Choroid plexus epithelial cell (primary cell): ENCODE data around the gene EPB41L4B.
A peak's percentile ranks its signal among the peaks of the same experiment; 100 is the strongest.

Experiments used
- DNase-seq: peaks from one replicate; pipeline ENCODE4 v3.0.0-alpha.2; 2010; ENCODE audit warnings: low read depth
- H3K4me3 ChIP-seq: 2 replicates; pipeline ENCODE4 v1.5.1; 2011; ENCODE audit warnings: low read depth, mild to moderate bottlenecking, control low read depth, low read length, moderate library complexity
- CTCF ChIP-seq: conservative IDR thresholded peaks from 2 replicates; pipeline ENCODE4 v1.5.1; 2011; ENCODE audit warnings: low read depth, mild to moderate bottlenecking, control low read depth, inconsistent platforms, low read length, moderate library complexity

Gene EPB41L4B

GRCh38 chr9:109299891-109300290, 21.0 kb downstream of the EPB41L4B start:
- H3K4me3 ChIP-seq = no peak overlapping the region
- DNase-seq = no peak
- no peak for TF ChIP-seq CTCF

GRCh38 chr9:109297899-109298298, 23.0 kb downstream of the EPB41L4B start:
- TF ChIP-seq CTCF = no peak
- H3K4me3 ChIP-seq = no peak overlapping the region
- DNase-seq = peak; percentile 78

DNA sequence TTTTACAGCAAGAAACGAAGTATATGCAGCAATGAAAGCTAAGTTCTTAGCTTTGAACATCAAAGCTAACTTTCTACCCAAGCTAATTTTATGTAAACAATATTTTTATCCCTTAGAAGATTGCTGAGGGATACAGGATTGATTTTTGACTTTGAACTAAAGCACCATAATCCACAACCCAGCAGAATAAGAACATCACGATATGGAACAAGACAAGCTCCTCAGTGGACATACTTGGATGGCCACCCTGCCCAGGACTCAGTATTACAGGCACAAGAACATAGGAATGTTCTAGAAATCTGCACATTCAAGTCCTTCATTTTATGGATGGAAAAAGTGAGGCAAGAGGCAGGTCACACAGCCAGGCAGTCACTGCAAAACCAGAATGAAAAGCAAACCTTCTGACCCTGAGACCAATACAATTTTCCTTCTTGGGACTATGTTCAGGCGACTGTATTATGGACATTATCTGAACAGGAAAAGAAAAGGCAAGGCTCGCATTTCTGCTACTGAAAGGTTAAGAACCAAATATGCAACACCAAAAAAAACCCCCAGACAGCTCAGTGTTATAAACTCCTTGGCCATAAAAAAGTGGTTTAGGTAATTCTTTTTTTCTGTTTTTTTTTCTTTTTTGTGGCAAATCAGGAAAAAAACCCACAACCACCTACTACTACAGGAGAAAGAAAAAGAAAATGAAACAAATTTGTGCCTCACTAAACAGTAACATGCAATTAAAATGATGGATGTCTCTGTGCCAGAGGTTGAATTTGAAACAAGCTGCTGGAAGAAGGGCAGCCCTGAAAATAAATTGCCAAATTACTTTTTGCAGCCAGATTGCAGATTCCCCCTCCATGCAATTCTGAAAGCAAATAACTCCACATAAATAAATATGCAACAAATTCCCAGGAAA, 25.4 kb downstream of the EPB41L4B start:
- no peak overlapping the region for H3K4me3 ChIP-seq
- no peak for TF ChIP-seq CTCF
- no peak for DNase-seq

DNA sequence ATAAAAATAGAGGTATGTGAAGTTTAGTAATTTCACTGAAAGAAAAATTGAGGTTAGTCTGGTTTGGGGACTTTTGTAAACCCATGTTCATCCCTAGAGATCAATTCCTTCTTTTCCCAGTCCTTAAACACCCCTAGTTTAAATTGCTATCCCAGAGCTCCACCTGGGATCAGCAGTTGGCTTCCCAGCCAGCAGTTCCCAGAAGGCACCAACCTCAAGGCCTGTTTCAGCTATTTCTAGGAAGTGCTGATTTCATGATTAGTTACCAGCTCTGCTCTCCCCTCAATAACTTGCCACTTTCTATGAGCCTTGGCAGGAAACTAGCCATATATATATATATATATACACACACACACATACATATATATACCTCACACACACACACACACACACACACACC, 30.5 kb downstream of the EPB41L4B start:
- no peak for DNase-seq
- no peak overlapping the region for H3K4me3 ChIP-seq
- no peak for TF ChIP-seq CTCF

DNA sequence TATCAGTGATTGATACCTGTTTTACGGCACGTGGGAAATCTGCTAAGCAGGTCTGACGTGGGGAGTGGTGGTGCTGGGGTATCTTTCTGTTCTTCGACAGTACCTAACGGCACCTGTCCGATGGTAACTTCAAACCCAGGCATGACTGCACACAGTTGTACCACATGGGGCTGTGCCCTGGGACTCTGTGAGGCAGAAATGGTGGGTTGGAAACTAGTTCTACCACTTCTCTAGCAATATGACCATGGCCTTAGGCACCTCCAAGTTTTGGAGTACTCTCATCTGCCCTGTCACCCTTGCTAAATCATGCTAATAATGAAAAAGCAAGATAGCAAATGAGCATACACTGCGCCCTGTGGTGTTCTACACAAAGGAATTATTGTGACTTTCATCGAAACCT, 30.9 kb downstream of the EPB41L4B start:
- H3K4me3 ChIP-seq = no peak overlapping the region
- no peak for TF ChIP-seq CTCF
- DNase-seq = no peak

GRCh38 chr9:109289186-109289585, 31.7 kb downstream of the EPB41L4B start:
- TF ChIP-seq CTCF = no peak
- H3K4me3 ChIP-seq = no peak overlapping the region
- no peak for DNase-seq

- DNase-seq = peak; percentile 41
- H3K4me3 ChIP-seq = no peak overlapping the region
- TF ChIP-seq CTCF = no peak
Observed at GRCh38 chr9:109286981-109287380, 33.9 kb downstream of the EPB41L4B start.
